GM10847 (cell line): Measurements from ENCODE around the gene AKT1.

Experiments used
- POLR2A ChIP-seq: IDR thresholded peaks from 2 replicates; pipeline ENCODE4 v1.6.1; 2011; ENCODE audit not compliant: insufficient read length; ENCODE audit errors: extremely low read depth

AKT1 gene

DNA sequence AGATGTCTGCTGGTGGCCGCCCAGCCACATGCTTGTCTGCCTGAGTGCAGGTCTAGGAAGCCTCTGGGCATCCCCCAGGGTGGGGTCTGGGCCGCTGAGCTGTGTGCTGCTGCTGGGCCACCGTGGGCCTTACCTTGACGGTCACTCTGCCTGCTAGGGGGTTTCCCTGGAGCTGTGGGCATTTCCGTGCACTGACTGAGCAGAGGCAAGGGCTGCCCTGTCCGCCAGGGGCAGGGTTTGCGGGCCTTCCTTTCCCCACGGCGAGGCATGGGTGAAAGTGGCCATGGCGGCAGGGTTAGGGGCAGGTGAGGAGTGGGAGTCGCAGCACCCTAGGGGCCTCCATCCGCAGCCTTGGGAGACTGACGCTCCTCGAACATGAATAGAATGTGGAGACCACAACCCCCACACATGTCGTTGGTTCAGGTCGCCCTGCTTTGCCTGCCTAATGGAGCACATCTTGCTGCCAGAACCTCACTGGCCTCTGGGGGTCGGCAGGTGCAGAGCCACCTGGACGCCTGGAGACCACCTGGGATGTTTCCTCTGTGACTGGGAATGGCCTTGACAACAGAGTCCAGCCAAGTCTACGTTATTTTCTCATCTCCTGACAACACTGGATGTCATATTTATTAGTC is 7.8 kb upstream of the AKT1 start:
- no peak for TF ChIP-seq POLR2A

DNA sequence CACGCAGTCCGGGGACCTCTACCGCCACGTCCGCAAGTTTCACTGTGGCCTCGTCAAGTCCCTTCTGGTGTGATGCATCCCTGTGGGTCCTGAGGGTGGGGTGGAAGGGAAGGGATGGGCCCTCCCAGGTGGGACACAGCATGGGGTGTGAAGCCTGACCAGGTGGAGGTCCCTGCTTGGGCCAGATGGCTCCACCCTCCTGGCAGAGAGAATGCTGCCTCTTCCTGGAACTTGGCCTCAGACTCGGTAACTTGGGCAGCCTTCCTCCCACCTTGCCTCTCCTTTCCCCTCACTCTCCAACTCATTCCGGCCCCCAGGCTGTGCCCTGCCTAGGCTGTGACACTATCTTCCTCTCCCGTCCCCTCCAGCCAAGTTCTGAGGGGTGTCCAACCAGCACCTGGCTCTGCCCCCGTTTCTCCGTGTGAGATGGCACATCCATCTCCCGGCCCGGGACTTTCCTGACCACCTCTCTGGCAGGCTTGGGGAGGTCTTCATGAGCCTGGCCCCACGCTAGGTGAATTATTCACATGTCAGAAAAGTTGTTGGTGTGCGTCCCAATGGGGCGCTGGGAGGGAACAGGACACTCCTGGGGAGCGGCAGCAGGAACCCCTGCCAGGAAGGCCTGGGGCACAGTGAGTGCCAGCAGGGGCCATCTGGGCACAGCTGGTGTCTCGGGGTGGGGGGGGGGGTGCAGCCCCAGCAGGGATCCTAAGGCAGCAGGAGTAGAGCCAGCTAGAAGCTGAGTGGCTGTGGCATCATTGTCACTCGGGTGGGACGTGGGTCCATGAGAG is 7.0 kb upstream of the AKT1 start:
- no peak for TF ChIP-seq POLR2A

DNA sequence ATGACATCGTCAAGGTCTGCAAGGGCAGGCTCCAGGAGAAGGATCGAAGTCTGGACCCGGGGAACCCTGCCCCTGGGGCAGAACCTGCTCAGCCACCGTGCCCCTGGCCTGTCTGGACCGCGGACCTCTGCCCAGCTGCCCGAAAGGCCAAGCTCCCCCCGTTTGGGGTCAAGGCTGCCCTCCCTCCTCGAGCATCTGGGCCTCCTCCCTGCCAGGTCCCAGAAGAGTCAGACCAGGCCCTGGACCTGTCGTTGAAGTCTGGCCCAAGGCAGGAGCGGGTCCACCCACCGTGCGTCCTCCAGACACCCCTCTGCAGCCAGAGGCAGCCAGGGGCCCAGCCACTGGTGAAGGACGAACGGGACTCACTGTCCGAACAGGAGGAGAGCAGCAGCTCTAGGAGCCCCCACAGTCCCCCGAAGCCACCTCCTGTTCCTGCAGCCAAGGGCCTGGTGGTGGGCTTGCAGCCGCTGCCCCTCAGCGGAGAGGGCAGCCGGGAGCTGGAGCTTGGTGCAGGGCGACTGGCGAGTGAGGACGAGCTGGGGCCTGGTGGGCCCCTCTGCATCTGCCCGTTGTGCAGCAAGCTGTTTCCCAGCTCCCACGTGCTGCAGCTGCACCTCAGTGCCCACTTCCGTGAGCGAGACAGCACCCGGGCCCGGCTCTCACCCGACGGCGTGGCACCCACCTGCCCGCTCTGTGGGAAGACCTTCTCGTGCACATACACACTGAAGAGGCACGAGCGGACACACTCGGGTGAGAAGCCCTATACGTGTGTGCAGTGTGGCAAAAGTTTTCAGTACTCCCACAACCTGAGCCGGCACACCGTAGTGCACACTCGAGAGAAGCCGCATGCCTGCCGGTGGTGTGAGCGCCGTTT is 6.2 kb upstream of the AKT1 start:
- no peak for TF ChIP-seq POLR2A

DNA sequence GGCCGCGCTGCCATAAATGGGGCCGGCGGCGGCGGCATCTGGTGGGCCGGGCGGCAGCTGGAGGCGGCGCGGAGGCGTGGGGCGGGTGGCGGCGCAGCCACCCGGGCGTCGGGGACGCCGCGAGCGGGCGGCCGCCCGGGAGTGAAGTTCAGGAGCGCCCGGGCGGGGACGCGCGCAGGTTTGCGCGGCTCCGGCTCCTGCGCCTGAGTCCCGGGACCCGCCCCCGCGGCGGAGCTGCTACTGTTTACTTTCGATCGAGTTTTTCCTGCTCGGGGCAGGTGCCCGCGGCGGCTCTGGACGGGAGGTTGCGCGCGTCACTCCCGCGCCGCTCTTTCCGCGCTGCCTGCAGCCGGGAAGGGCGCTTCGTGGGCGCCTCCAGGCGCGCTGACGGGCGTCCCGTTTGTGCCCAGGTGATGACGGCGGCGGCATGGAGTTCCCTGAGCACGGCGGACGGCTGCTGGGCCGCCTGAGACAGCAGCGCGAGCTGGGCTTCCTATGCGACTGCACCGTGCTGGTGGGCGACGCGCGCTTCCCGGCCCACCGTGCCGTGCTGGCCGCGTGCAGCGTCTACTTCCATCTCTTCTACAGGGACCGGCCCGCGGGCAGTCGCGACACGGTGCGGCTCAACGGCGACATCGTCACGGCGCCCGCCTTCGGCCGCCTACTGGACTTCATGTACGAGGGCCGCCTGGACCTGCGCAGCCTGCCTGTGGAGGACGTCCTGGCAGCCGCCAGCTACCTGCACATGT is 5.4 kb upstream of the AKT1 start, which contains the start of gene ZBTB42:
TSS of gene ZBTB42 (plus strand) at position 331 of the 749 bp plus-strand sequence. CDS start at position 428, 97 bp downstream.
- no peak for TF ChIP-seq POLR2A

DNA sequence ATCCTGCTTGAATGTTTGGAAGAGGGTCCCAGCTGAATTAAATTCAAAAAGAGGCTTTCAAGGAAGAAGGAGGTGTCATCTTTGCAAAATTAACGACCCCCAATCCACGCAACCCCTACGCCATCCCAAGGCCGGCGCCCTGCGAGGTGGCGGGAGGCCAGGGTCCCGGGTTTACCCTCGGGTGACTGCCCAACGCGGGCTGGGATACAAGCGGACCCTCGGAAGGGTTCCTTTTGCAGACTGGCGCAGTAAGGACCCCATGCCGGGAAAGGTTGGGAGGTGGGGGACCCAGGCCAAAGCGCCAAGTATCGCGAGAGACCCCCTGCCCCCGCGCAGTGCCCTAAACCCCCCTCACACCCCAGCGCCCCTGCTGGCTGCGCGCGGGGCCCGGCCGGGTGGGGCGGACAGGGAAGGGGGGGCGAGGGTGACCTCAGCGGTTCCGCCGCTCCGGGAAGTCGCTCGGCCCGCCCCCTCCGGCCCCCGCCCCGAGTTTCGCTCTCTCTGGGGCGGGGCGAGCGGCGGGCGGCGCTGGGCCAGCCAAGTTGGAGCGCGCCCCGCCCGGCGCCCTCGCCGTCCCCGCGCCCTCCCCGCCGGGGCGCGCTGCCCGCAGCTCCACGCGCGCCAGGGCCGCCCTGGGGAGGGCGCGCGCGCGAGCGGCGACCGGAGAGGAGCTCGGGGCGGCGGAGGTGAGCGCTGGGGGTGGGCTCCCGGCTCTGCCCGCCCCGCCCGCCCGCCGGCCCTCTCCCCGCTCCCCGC is 4.6 kb upstream of the AKT1 start:
- TF ChIP-seq POLR2A: no peak

DNA sequence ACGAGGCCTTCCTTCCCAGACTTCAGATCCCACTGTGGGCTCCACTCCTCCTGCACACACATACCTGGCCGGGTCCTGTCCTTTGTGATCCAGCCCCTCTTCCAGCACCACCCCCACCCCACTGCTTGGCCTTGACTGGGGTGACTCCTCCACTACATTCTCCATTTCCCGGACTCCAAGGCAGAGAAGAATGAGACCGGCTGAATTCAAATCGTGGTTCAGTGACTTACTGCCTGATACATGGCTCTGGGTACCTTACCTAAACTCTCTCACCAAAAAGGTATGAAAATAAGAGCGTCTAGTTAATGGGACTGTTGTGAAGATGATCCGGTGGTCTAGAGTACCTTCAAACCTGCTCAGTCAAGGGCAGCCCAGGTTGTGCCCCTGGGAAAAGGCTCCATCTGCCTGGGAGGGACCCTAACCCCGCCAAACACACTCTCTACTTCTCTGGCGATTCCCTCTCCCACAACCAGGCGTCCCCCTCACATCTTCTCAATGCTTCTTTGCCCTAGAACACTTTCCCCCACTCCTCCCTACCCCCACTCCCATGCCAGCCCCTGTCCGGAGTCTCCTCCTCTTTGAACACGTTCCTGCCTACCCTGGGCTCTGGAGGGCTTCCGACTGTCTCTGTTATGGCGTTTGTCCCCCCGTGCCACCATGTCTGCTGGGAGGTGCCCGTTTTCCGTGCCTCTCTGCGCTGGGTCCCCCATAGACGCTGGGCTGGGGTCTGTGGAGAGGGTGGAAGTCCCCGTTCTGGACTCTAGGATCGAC is 3.9 kb upstream of the AKT1 start:
- TF ChIP-seq POLR2A: no peak

DNA sequence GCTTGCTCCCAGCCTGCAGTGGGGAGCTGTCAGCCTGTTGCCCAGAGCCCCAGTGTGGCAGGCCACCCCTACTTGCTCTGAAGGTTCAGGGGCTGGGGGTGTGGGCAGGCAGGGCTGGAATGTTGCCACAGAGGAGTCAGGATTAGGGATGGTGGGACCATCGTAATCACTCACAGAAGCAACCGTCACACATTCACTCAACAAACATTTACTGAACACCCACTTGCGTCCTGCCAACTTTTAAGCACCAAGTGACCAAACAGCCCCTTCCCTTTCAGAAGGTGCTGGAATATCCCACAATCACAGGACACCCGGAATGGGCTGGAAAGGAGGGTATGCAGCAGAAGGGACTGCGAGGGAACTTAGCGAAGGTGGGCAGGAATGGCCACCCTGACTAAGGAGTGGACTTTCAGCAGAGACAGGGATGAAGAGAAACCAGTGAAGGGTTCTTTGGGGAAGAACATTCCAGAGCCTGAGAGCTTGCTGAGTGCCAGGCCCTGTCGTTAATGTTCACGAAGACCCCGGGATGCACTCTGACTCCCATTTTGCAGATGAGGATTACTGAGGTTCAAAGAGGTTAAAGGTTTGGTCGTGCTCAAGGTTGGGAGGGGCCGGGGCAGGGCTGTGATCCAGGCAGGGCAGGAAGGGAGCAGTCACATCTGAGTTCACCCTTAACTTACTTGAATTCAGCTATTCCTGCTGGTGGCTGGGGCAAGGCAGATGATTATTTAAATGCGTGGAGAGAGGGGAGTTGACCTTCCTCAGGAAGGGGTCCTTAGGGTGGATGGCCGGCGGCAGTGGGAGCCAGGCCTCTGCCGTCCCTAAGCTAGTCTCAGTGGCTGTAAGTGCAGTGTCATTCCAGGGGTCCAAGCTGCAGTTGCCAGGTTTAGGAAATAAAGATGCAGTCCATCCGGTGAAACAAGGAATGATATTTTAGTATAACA is 3.0 kb upstream of the AKT1 start:
- no peak for TF ChIP-seq POLR2A

DNA sequence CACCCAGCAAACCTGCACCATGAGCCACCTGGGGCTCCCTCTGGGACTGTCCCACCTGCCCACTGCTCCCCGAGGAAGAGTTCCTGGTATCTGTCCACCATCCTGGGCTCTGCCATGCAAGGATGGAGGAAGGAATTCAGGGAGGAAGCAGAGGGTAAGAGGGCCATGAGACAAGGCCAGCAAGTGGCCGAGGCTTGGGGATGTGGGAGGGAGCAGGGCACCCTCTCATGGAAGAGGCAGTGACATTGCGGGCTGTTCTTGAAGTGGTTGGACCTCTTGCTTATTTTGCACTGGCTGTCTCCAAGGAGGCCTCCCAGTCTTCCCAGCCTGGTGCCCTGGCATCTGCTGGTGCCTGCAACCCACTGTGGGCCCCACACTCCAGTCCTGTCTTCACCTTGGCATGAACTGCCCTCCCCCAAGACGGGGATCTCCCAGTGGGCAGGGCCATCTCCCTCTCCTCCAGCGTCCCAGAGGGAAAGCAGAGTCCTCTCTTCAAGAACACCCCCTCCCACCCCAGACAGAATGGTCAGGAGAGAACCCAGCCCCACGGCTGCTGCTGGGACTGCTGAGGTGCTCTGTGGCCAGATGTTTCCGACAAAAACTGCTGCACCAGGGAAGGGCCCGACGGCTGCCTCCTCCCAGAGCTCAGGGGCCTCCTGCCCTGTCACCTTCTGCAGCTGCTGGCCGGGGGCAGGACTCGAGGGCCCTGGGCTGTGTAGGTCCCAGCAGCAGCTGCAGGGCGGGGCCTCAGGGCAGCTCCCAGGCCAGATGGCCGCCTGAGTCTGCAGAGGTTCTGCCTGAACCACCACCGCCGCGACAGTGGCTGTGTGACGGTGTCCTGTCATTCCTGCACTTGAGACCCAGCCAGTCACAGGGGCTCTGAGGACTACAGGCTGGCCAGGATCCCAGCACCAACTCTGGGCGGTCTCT is 1.8 kb upstream of the AKT1 start:
- TF ChIP-seq POLR2A: no peak

DNA sequence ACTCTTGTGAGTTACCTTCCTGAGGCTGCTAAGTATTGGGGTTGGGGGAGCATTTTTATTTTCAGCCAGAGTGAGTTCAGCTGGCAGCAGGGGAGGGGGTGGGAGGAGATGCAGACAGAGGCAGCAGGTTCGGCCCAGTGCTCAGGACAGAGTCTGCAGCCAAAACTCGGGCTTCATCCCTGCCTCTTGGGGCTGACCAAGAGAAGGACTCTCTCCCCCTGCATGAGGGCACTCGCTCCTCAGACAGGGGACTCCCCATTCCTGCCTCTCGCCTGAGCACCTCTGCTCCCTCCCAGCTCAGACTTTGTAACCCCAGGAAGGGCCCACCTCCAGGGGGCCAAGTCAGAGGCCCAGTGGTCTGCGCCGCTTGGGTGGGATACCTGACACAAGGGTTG is 1.1 kb upstream of the AKT1 start:
- TF ChIP-seq POLR2A: no peak

DNA sequence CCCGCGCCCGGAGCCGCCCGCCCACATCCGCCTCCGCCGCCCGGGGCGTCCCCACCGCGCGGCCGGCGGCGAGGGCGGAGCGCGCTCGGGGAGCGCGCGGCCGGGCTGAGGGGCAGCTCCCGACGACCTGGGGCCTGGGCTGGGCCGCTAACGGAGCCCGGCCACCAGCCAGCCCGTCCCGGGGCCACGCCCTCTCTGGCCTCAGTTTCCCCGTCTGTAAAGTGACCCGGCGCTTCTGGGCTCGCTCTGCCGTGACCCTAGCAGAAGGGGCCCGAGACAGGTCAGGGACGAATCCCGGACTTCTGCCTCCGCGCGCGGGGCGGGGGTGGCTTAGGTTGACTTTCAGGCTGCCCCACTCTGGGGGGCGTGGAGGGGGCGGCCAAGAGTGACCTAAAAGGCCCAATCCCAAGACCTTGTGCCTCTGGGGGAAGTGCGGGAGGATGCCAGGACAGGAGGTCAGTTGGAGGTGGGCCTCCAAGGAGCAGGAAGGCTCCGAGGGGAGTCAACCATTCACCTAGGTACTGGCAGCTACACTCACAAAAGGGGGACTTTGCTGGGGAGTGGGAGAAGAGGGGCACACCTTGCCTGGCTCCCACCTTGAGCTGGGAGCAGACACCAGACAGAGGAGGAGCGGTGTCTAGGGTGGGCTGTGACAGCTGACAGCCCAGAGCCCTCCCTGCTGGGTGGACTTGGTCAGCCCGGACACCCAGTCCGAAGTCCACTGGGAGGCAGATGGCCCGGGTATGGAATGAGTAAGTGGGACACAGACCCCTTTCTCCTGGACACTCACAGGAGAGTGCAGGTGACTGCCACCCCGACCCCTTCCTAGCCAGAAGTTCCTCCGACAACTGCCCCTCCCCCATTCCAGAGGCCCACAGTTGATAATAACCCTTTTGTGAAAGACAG is 486 bp upstream of the AKT1 start:
- no peak for TF ChIP-seq POLR2A

DNA sequence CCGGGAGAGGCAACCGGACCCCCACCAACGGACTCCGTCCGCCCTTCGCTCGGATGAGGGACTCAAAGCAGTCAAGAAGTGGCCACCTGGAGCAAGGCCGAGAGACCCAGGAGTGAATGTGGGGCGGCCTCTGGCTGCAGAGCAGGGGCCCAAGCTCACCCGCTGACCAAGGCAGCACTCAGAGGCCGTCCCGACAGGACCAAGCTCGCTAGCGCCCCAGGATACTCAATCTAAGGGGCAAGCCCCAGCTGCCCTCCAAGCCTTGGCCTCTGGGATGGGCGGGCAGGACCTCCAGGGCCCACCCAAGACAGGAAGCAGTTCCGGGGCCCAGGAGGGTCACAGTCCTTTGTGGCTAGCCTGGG is 936 bp downstream of the AKT1 start:
- TF ChIP-seq POLR2A: no peak
